HG03159 (cell line): Measurements from ENCODE around the gene ZNF534.
"Not testable (repeated sequence)": the region's sequence is repeated elsewhere in the genome, so short reads cannot be mapped to it uniquely, and the experiment has no call there.

Experiments
- ATAC-seq: cut with Tn5 transposase; IDR thresholded peaks from one replicate; pipeline ENCODE4 v1.9.1; 2021; ENCODE audit warnings: mild to moderate bottlenecking, moderate library complexity; ENCODE audit not compliant: unreplicated experiment

ZNF534 gene

GRCh38 chr19:52428937-52429336 lies at the start of gene ZNF534:
Gene ZNF534, plus strand, starts transcription at chr19:52429148. Its CDS starts 2,327 bp downstream, at chr19:52431475.
- ATAC-seq: no peak

GRCh38 chr19:52391135-52391534 lies 37.8 kb upstream of the ZNF534 start:
- ATAC-seq: no peak

GRCh38 chr19:52397310-52398080 lies 31.5 kb upstream of the ZNF534 start, which contains the start of gene ZNF528:
Gene ZNF528, plus strand, starts transcription at chr19:52397849. Its CDS starts 4,165 bp downstream, at chr19:52402014.
- peak; percentile 91 for ATAC-seq

- ATAC-seq: peak; percentile 22
Measured at GRCh38 chr19:52398081-52398441, 30.9 kb upstream of the ZNF534 start.

- ATAC-seq: no peak
Measured at GRCh38 chr19:52410276-52410675, 18.7 kb upstream of the ZNF534 start.

GRCh38 chr19:52415711-52416110 lies 13.2 kb upstream of the ZNF534 start:
- no peak for ATAC-seq

GRCh38 chr19:52442179-52442578 lies 13.2 kb downstream of the ZNF534 start:
- ATAC-seq: no peak

GRCh38 chr19:52444506-52444905 lies 15.6 kb downstream of the ZNF534 start:
- ATAC-seq: no peak

- no peak for ATAC-seq
Measured at GRCh38 chr19:52451241-52451640, 22.3 kb downstream of the ZNF534 start.

GRCh38 chr19:52453324-52454094 lies 24.6 kb downstream of the ZNF534 start, which contains the start of gene ZNF578:
Gene ZNF578, plus strand, starts transcription at chr19:52453553. Its CDS starts 48,293 bp downstream, at chr19:52501846.
- no peak for ATAC-seq

- no peak for ATAC-seq
Measured at GRCh38 chr19:52464798-52465470, 36.0 kb downstream of the ZNF534 start.

GRCh38 chr19:52473655-52474350 lies 44.9 kb downstream of the ZNF534 start:
- no peak for ATAC-seq

- no peak for ATAC-seq
Measured at GRCh38 chr19:52474351-52475127, 45.6 kb downstream of the ZNF534 start.

GRCh38 chr19:52484111-52484743 lies 55.3 kb downstream of the ZNF534 start:
- not testable (repeated sequence) for ATAC-seq

GRCh38 chr19:52485064-52485463 lies 56.1 kb downstream of the ZNF534 start:
- not testable (repeated sequence) for ATAC-seq

GRCh38 chr19:52485561-52486240 lies 56.8 kb downstream of the ZNF534 start:
- ATAC-seq: not testable (repeated sequence)

- ATAC-seq: no peak
Measured at GRCh38 chr19:52492201-52492993, 63.4 kb downstream of the ZNF534 start.

- no peak for ATAC-seq
Measured at GRCh38 chr19:52492994-52493470, 64.1 kb downstream of the ZNF534 start.
